Vagina (tissue), 2 donors: ENCODE results near the gene HUS1. TPM values are rescaled to one million over a fixed set of nuclear protein-coding genes. Genes with fewer than 3 reads are reported as not detected.
"Not testable (repeated sequence)": the region's sequence is repeated elsewhere in the genome, so short reads cannot be mapped to it uniquely, and the experiment has no call there.

Experiments
- DNase-seq, 2 donors: peaks; one replicate each; pipeline ENCODE4 v3.0.0-alpha.2; 2017; ENCODE audit errors: extremely low spot score in 2 of 2
- H3K27ac ChIP-seq: fragments of 200-600 bp; sonication (generic); one replicate; pipeline ENCODE4 v1.5.1; 2019
- H3K27me3 ChIP-seq: fragments of 200-600 bp; sonication (generic); one replicate; pipeline ENCODE4 v1.5.1; 2019
- H3K36me3 ChIP-seq, 2 donors: fragments of 200-600 bp; sonication (generic); one replicate each; pipeline ENCODE4 v1.5.1; 2017 to 2019
- H3K4me1 ChIP-seq: fragments of 200-600 bp; sonication (generic); one replicate; pipeline ENCODE4 v1.5.1; 2019
- H3K4me3 ChIP-seq, 2 donors: fragments of 200-600 bp; sonication (generic); 1 replicate in 1 of 2; 2 replicates in 1 of 2; pipeline ENCODE4 v1.5.1; 2016 to 2019
- H3K9me3 ChIP-seq: fragments of 200-600 bp; sonication (generic); one replicate; pipeline ENCODE4 v1.5.1; 2019
- CTCF ChIP-seq, 3 experiments: fragments of 450-650 bp in 2 of 3; fragments of 200-600 bp in 1 of 3; sonication (generic) in 1 of 3; IDR thresholded peaks; one replicate each; pipeline ENCODE4 v1.5.1; 2017 to 2019; ENCODE audit warnings: antibody characterized with exemption in 3 of 3, mild to moderate bottlenecking in 2 of 3, moderate library complexity in 2 of 3
- POLR2A ChIP-seq, 2 donors: fragments of 450-650 bp; IDR thresholded peaks; one replicate each; pipeline ENCODE4 v1.6.1; 2017; ENCODE audit warnings: antibody characterized with exemption in 2 of 2, mild to moderate bottlenecking in 2 of 2, moderate library complexity in 2 of 2
- POLR2AphosphoS5 ChIP-seq, 2 donors: sonication (generic); formaldehyde crosslinking; IDR thresholded peaks; one replicate each; pipeline ENCODE4 v1.9.0; 2017; ENCODE audit warnings: antibody characterized with exemption in 2 of 2, mild to moderate bottlenecking in 2 of 2, low read depth in 1 of 2; ENCODE audit not compliant: insufficient read depth in 1 of 2
- intact Hi-C: fragments of 100-400 bp; cut with DNase I; formaldehyde crosslinking; loops from one replicate; pipeline ENCODE4 v1.15.1; 2023
- total RNA-seq: library from RNA; depleted of rRNA; stranded (reverse); fragments of >200 nt; gene quantifications from one replicate; pipeline ENCODE4 v1.2.3, GENCODE V29; 2016

The HUS1 gene
- total RNA-seq, 1 donor from 2014 or later, result 28.5 TPM

- intact Hi-C loops, result no loop called here
Observed at GRCh38 chr7:48004638-48005037, 25.2 kb upstream of the HUS1 start.

GRCh38 chr7:48004032-48004431 lies 24.6 kb upstream of the HUS1 start:
- TF ChIP-seq POLR2AphosphoS5 (IDR thresholded peaks at IDR 0.05; ENCODE audit: insufficient read depth in 1 of 2, low read depth in 1 of 2), result no peak
- TF ChIP-seq CTCF (IDR thresholded peaks at IDR 0.05), result no peak
- TF ChIP-seq POLR2A (IDR thresholded peaks at IDR 0.05), result no peak
- intact Hi-C loops, result no loop called here

More at GRCh38 chr7:48004638-48005037, 25.2 kb upstream of the HUS1 start:
- no peak for DNase-seq
- Histone ChIP-seq H3K4me1 (no peaks in the 10 kb centered on the region), H3K27me3 (no peaks in the 10 kb centered on the region), H3K36me3 (no peaks in the 10 kb centered on the region), H3K27ac (no peak overlapping the region), H3K4me3 (no peak overlapping the region), H3K9me3 (no peaks in the 10 kb centered on the region)
- TF ChIP-seq POLR2A (IDR thresholded peaks at IDR 0.05), result no peak
- TF ChIP-seq CTCF (IDR thresholded peaks at IDR 0.05), result no peak
- TF ChIP-seq POLR2AphosphoS5 (IDR thresholded peaks at IDR 0.05; ENCODE audit: insufficient read depth in 1 of 2, low read depth in 1 of 2), result no peak

GRCh38 chr7:48000164-48000563 lies 20.7 kb upstream of the HUS1 start:
- H3K9me3 ChIP-seq, intact Hi-C loops, H3K4me1 ChIP-seq, H3K27ac ChIP-seq, H3K27me3 ChIP-seq, DNase-seq, H3K36me3 ChIP-seq, H3K4me3 ChIP-seq: not testable (repeated sequence)

More at GRCh38 chr7:48004032-48004431, 24.6 kb upstream of the HUS1 start:
- H3K4me3 ChIP-seq, result no peak overlapping the region
- no peak for DNase-seq
- no peaks in the 10 kb centered on the region for H3K36me3 ChIP-seq
- H3K9me3 ChIP-seq, result no peaks in the 10 kb centered on the region
- H3K27ac ChIP-seq, result no peak overlapping the region
- no peaks in the 10 kb centered on the region for H3K27me3 ChIP-seq
- H3K4me1 ChIP-seq, result no peaks in the 10 kb centered on the region

- no peaks in the 10 kb centered on the region for H3K4me1 ChIP-seq
- intact Hi-C loops, result no loop called here
- H3K36me3 ChIP-seq, result no peaks in the 10 kb centered on the region
- H3K27ac ChIP-seq, result no peak overlapping the region
- H3K9me3 ChIP-seq, result no peaks in the 10 kb centered on the region
- no peak for DNase-seq
- H3K27me3 ChIP-seq, result no peaks in the 10 kb centered on the region
- no peak overlapping the region for H3K4me3 ChIP-seq
- no peak for TF ChIP-seq POLR2AphosphoS5 (IDR thresholded peaks at IDR 0.05; ENCODE audit: insufficient read depth in 1 of 2, low read depth in 1 of 2)
Observed at GRCh38 chr7:47999413-47999812, 20.0 kb upstream of the HUS1 start.

GRCh38 chr7:47992446-47992845 lies 13.0 kb upstream of the HUS1 start:
- Histone ChIP-seq H3K27ac (no peak overlapping the region), H3K36me3 (no peaks in the 10 kb centered on the region), H3K27me3 (no peaks in the 10 kb centered on the region), H3K9me3 (no peaks in the 10 kb centered on the region), H3K4me3 (no peak overlapping the region), H3K4me1 (no peaks in the 10 kb centered on the region)
- DNase-seq, result no peak
- TF ChIP-seq CTCF (IDR thresholded peaks at IDR 0.05), result no peak
- TF ChIP-seq POLR2AphosphoS5 (IDR thresholded peaks at IDR 0.05; ENCODE audit: insufficient read depth in 1 of 2, low read depth in 1 of 2), result no peak
- TF ChIP-seq POLR2A (IDR thresholded peaks at IDR 0.05), result no peak
- intact Hi-C loops, result loop anchor here (5.0 kb wide), 1 partner anchor 120 kb away; no protein-coding TSS in a partner anchor

GRCh38 chr7:47991741-47992311 lies 12.4 kb upstream of the HUS1 start:
- intact Hi-C loops, result loop anchor here (5.0 kb wide), 1 partner anchor 120 kb away; no protein-coding TSS in a partner anchor
- no peaks in the 10 kb centered on the region for H3K4me1 ChIP-seq
- peak overlapping the region; percentile 54 for H3K27ac ChIP-seq
- TF ChIP-seq POLR2A (IDR thresholded peaks at IDR 0.05) (no peak), POLR2AphosphoS5 (IDR thresholded peaks at IDR 0.05; ENCODE audit: insufficient read depth in 1 of 2, low read depth in 1 of 2) (peak in 1 of 2 donors; percentile 65), CTCF (IDR thresholded peaks at IDR 0.05) (peak; percentile 35 to 67 (median 57))
- no peaks in the 10 kb centered on the region for H3K9me3 ChIP-seq
- H3K27me3 ChIP-seq, result no peaks in the 10 kb centered on the region
- peak in 1 of 2 donors; percentile 90 for DNase-seq
- peak overlapping the region; percentile 49 to 52 for H3K4me3 ChIP-seq
- H3K36me3 ChIP-seq, result no peaks in the 10 kb centered on the region
